ENCODE measurements around the gene TXK. TPM values are rescaled to one million over a fixed set of nuclear protein-coding genes. Genes with fewer than 3 reads are reported as not detected.
A peak's percentile ranks its signal among the peaks of the same experiment; 100 is the strongest.

The TXK gene
- total RNA-seq, 1 experiment from 2014 or later = 0.39 TPM

GRCh38 chr4:48017108-48017571, 116.9 kb downstream of the TXK start:
- Histone ChIP-seq H3K4me1 (ENCODE audit: insufficient read depth, low read length) (no peaks in the 10 kb centered on the region), H4K5ac (ENCODE audit: insufficient read length, low read depth, low read length) (no peak overlapping the region), H3K23me2 (ENCODE audit: insufficient read length, low read depth, low read length, poor library complexity, severe bottlenecking) (peaks cover 9% of the 10 kb centered on the region), H3K14ac (ENCODE audit: insufficient read depth, low read length) (peak overlapping the region; percentile 76; the same call in 1 of the 2 replicates), H3K18ac (ENCODE audit: insufficient read length, low read depth, low read length) (peak overlapping the region; percentile 56), H3K9ac (ENCODE audit: extremely low read depth, insufficient read length, low read length) (peak overlapping the region; percentile 64), H4K8ac (replicated peaks; ENCODE audit: insufficient read length, low read depth, low read length) (no peak overlapping the region), H3K27ac (ENCODE audit: insufficient read length, low read depth, low read length) (no peak overlapping the region), H2BK5ac (ENCODE audit: insufficient read length, low read length) (no peak overlapping the region), H3K79me1 (ENCODE audit: insufficient read depth, low read depth, low read length, poor library complexity, severe bottlenecking) (no peaks in the 10 kb centered on the region), H3K79me2 (ENCODE audit: insufficient read depth, low read length) (no peaks in the 10 kb centered on the region), H3K4ac (ENCODE audit: low read depth, low read length) (no peak overlapping the region), H4K20me1 (ENCODE audit: control insufficient read depth, insufficient read depth, insufficient read length) (no peaks in the 10 kb centered on the region), H3T11ph (ENCODE audit: low read length) (no peak overlapping the region), H3K9me3 (ENCODE audit: control insufficient read depth, low read depth, low read length) (no peaks in the 10 kb centered on the region), H2BK15ac (ENCODE audit: low read depth, low read length) (no peak overlapping the region), H3K56ac (ENCODE audit: insufficient read length, low read depth, low read length) (no peak overlapping the region), H4K91ac (ENCODE audit: insufficient read length, low read depth, low read length) (no peak overlapping the region), H3K23ac (ENCODE audit: insufficient read length, low read depth, low read length) (no peak overlapping the region), H3K27me3 (ENCODE audit: insufficient read depth, low read length) (no peaks in the 10 kb centered on the region), H2AFZ (ENCODE audit: low read length) (peak overlapping the region; percentile 17), H2AK5ac (ENCODE audit: insufficient read length, low read length) (no peak overlapping the region), H2BK120ac (ENCODE audit: low read depth, low read length, poor library complexity, severe bottlenecking) (no peak overlapping the region), H3K4me2 (ENCODE audit: insufficient read depth, insufficient read length, low read length) (peak overlapping the region; percentile 94), H2BK12ac (ENCODE audit: insufficient read length, low read depth, low read length) (no peak overlapping the region), H2BK20ac (ENCODE audit: low read depth, low read length, poor library complexity, severe bottlenecking) (no peak overlapping the region)
- Mint-ChIP-seq H3K27ac (peak overlapping the region; percentile 10 to 92 (median 80); a peak in 4 of 7 replicates), H3K36me3 (ENCODE audit: insufficient read depth in 1 of 3, low read depth in 3 of 3) (peaks cover 0 to 13% (median 0%) of the 10 kb centered on the region in 3 experiments; a peak in 2 of 7 replicates), H3K4me3 (peak overlapping the region; percentile 90 to 95), H3K9me3 (no peaks in the 10 kb centered on the region; a peak in 3 of 5 replicates), H3K4me1 (peaks cover 43 to 49% of the 10 kb centered on the region in 2 experiments), H3K27me3 (ENCODE audit: low read depth) (peaks cover 12% of the 10 kb centered on the region)
- DNase-seq = peak; percentile 79
- TF ChIP-seq CTCF (conservative IDR thresholded peaks at IDR 0.05) = no peak
- WGBS (ENCODE audit: extremely low coverage, insufficient read length, low lambda C conversion rate) = no CpG with 5 or more reads among the region's 35 CpGs

Other genes with a start within 250 kb of the TXK start
- 33.8 and 35.5 TPM in 2 replicates for gene NFXL1, start 219.7 kb downstream of the TXK start, total RNA-seq (2021)
- gene CNGA1, start 117.6 kb downstream of the TXK start, total RNA-seq (2021) = 1.0 and 1.4 TPM in 2 replicates
- gene NIPAL1, start 117.5 kb downstream of the TXK start, total RNA-seq (2021) = 13.1 and 16.9 TPM in 2 replicates
- 1.7 and 1.8 TPM in 2 replicates for gene TEC, start 135.6 kb upstream of the TXK start, total RNA-seq (2021)
- gene SLAIN2, start 207.3 kb upstream of the TXK start, total RNA-seq (2021) = 30.8 and 32.0 TPM in 2 replicates

Data from H9 (cell line).